ENCODE results near the gene ERN1. TPM values are rescaled to one million over a fixed set of nuclear protein-coding genes. Genes with fewer than 3 reads are reported as not detected.

Gene ERN1
- polyA plus RNA-seq, 1 donor from 2014 or later = 2.3 TPM

GRCh38 chr17:64128787-64129514, 993 bp downstream of the ERN1 start:
- Histone ChIP-seq H2AFZ (ENCODE audit: low read depth, low read length) (no peak overlapping the region), H3K27ac (ENCODE audit: low read length) (no peak overlapping the region), H3K9ac (ENCODE audit: low read length) (peak overlapping the region; percentile 67), H3K9me2 (ENCODE audit: insufficient read depth, low read length) (no peaks in the 10 kb centered on the region), H3K4me3 (ENCODE audit: low read length) (peak overlapping the region; percentile 70), H3K79me2 (replicated peaks; ENCODE audit: insufficient read depth, low read length) (no peaks in the 10 kb centered on the region), H3K9me3 (ENCODE audit: low read length) (no peaks in the 10 kb centered on the region), H3F3A (ENCODE audit: insufficient read depth, low read length, poor library complexity, severe bottlenecking) (no peaks in the 10 kb centered on the region), H3K36me3 (ENCODE audit: insufficient read depth, low read length) (no peaks in the 10 kb centered on the region), H3K4me2 (ENCODE audit: low read length) (peak overlapping the region; percentile 43), H3K27me3 (ENCODE audit: insufficient read depth, low read depth, low read length) (no peaks in the 10 kb centered on the region), H4K20me1 (ENCODE audit: insufficient read depth) (no peaks in the 10 kb centered on the region)
- TF ChIP-seq EP300 (conservative IDR thresholded peaks at IDR 0.05; ENCODE audit: poor library complexity, severe bottlenecking) (no peak), MXI1 (conservative IDR thresholded peaks at IDR 0.05; ENCODE audit: poor library complexity, severe bottlenecking) (no peak), REST (IDR thresholded peaks at IDR 0.05; ENCODE audit: borderline replicate concordance) (no peak), POLR2AphosphoS5 (IDR thresholded peaks at IDR 0.05) (no peak), EZH2 (IDR thresholded peaks at IDR 0.05; ENCODE audit: borderline replicate concordance, insufficient read depth, low read length, poor library complexity, severe bottlenecking) (no peak), TAF1 (IDR thresholded peaks at IDR 0.05; ENCODE audit: low read depth) (no peak), RAD21 (conservative IDR thresholded peaks at IDR 0.05) (no peak), SMC3 (conservative IDR thresholded peaks at IDR 0.05; ENCODE audit: poor library complexity) (no peak)
- TF ChIP-seq, protein P1, sequence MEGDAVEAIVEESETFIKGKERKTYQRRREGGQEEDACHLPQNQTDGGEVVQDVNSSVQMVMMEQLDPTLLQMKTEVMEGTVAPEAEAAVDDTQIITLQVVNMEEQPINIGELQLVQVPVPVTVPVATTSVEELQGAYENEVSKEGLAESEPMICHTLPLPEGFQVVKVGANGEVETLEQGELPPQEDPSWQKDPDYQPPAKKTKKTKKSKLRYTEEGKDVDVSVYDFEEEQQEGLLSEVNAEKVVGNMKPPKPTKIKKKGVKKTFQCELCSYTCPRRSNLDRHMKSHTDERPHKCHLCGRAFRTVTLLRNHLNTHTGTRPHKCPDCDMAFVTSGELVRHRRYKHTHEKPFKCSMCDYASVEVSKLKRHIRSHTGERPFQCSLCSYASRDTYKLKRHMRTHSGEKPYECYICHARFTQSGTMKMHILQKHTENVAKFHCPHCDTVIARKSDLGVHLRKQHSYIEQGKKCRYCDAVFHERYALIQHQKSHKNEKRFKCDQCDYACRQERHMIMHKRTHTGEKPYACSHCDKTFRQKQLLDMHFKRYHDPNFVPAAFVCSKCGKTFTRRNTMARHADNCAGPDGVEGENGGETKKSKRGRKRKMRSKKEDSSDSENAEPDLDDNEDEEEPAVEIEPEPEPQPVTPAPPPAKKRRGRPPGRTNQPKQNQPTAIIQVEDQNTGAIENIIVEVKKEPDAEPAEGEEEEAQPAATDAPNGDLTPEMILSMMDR (IDR thresholded peaks at IDR 0.05; ENCODE audit: poor library complexity, severe bottlenecking) = no peak

DNA sequence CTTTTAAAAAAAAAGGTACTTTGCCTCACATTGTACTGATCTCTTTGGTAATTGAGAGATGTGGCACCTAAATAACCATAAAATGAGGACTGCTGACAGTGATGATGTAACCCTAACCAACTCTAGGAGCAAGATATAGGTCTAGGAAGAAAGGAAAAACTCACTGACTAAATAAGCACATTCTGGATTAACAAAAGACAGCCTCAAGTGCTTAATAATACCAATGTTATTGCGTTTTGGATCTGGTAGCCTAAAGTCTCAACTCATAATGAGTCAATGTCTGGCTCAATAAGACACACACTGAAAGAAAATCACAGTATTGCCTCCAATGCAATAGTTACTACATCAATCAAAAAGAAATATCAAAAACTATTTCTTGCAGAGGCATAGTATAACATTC, 3.0 kb downstream of the ERN1 start:
- Histone ChIP-seq H3K79me2 (replicated peaks; ENCODE audit: insufficient read depth, low read length) (no peaks in the 10 kb centered on the region), H3K27me3 (ENCODE audit: insufficient read depth, low read depth, low read length) (no peaks in the 10 kb centered on the region), H2AFZ (ENCODE audit: low read depth, low read length) (no peak overlapping the region), H3K27ac (ENCODE audit: low read length) (no peak overlapping the region), H3K9me3 (ENCODE audit: low read length) (no peaks in the 10 kb centered on the region), H3K36me3 (ENCODE audit: insufficient read depth, low read length) (no peaks in the 10 kb centered on the region), H3K4me2 (ENCODE audit: low read length) (no peak overlapping the region), H4K20me1 (ENCODE audit: insufficient read depth) (no peaks in the 10 kb centered on the region), H3K9me2 (ENCODE audit: insufficient read depth, low read length) (no peaks in the 10 kb centered on the region), H3K4me3 (ENCODE audit: low read length) (no peak overlapping the region), H3K9ac (ENCODE audit: low read length) (no peak overlapping the region), H3F3A (ENCODE audit: insufficient read depth, low read length, poor library complexity, severe bottlenecking) (no peaks in the 10 kb centered on the region)
- TF ChIP-seq MXI1 (conservative IDR thresholded peaks at IDR 0.05; ENCODE audit: poor library complexity, severe bottlenecking) (no peak), EP300 (conservative IDR thresholded peaks at IDR 0.05; ENCODE audit: poor library complexity, severe bottlenecking) (no peak), TAF1 (IDR thresholded peaks at IDR 0.05; ENCODE audit: low read depth) (no peak), EZH2 (IDR thresholded peaks at IDR 0.05; ENCODE audit: borderline replicate concordance, insufficient read depth, low read length, poor library complexity, severe bottlenecking) (no peak), POLR2AphosphoS5 (IDR thresholded peaks at IDR 0.05) (no peak), REST (IDR thresholded peaks at IDR 0.05; ENCODE audit: borderline replicate concordance) (no peak)

Data from neural cell (in vitro differentiated cells).